Prostate gland (tissue), 2 donors: ENCODE results near the gene BRF1. TPM values are rescaled to one million over a fixed set of nuclear protein-coding genes. Genes with fewer than 3 reads are reported as not detected.

Experiments used
- DNase-seq: peaks from one replicate; pipeline ENCODE4 v3.0.0-alpha.2; 2019; ENCODE audit warnings: low spot score
- H3K27ac ChIP-seq, 2 donors: fragments of 200-600 bp; sonication (generic); 2 replicates each; pipeline ENCODE4 v1.5.1; 2017 to 2019
- H3K27me3 ChIP-seq: fragments of 200-600 bp; sonication (generic); replicated peaks from 2 replicates; pipeline ENCODE4 v1.5.1; 2019; ENCODE audit not compliant: insufficient read depth
- H3K36me3 ChIP-seq, 2 donors: fragments of 200-600 bp; sonication (generic); 1 replicate in 1 of 2; 2 replicates in 1 of 2; pipeline versions ENCODE4 v1.5.1 to v1.8.1; 2017 to 2019
- H3K4me1 ChIP-seq: fragments of 200-600 bp; sonication (generic); replicated peaks from 2 replicates; pipeline ENCODE4 v1.5.1; 2019
- H3K4me3 ChIP-seq, 2 donors: fragments of 200-600 bp; sonication (generic); 2 replicates each; pipeline ENCODE4 v1.5.1; 2017 to 2019
- H3K9me3 ChIP-seq: fragments of 200-600 bp; sonication (generic); 2 replicates; pipeline ENCODE4 v1.5.1; 2017
- POLR2A ChIP-seq: fragments of 450-650 bp; IDR thresholded peaks from one replicate; pipeline ENCODE4 v1.6.1; 2016; ENCODE audit warnings: antibody characterized with exemption, mild to moderate bottlenecking
- POLR2AphosphoS5 ChIP-seq: sonication (generic); formaldehyde crosslinking; IDR thresholded peaks from one replicate; pipeline ENCODE4 v1.6.1; 2017; ENCODE audit warnings: antibody characterized with exemption
- WGBS: methylation state at CpG from one replicate; pipeline ENCODE4 v1.1.5; 2018; 5-methylcytosine and 5-hydroxymethylcytosine counted together
- intact Hi-C: fragments of 100-400 bp; cut with DNase I; formaldehyde crosslinking; loops from one replicate; pipeline ENCODE4 v1.14.2; 2022
- total RNA-seq, 2 donors: library from RNA; depleted of rRNA; stranded (reverse); fragments of >200 nt; gene quantifications; one replicate each; pipeline ENCODE4 v1.1.0, GENCODE V29; 2016
- TF ChIP-seq, protein P1 (sequence below), 4 experiments: fragments of 200-600 bp in 2 of 4; fragments of 450-650 bp in 2 of 4; sonication (generic) in 2 of 4; IDR thresholded peaks; 1 replicate in 3 of 4; 2 replicates in 1 of 4; pipeline ENCODE4 v1.5.1; 2016 to 2019; ENCODE audit warnings: antibody characterized with exemption in 4 of 4, mild to moderate bottlenecking in 2 of 4, moderate library complexity in 2 of 4

BRF1 gene
- total RNA-seq, 2 donors from 2014 or later = 64.9 to 88.9 TPM

- Histone ChIP-seq H3K36me3 (no peaks in the 10 kb centered on the region), H3K9me3 (no peaks in the 10 kb centered on the region), H3K4me1 (no peaks in the 10 kb centered on the region), H3K4me3 (no peak overlapping the region), H3K27me3 (no peaks in the 10 kb centered on the region), H3K27ac (no peak overlapping the region)
- TF ChIP-seq POLR2A (no peak), POLR2AphosphoS5 (no peak)
- TF ChIP-seq, protein P1, sequence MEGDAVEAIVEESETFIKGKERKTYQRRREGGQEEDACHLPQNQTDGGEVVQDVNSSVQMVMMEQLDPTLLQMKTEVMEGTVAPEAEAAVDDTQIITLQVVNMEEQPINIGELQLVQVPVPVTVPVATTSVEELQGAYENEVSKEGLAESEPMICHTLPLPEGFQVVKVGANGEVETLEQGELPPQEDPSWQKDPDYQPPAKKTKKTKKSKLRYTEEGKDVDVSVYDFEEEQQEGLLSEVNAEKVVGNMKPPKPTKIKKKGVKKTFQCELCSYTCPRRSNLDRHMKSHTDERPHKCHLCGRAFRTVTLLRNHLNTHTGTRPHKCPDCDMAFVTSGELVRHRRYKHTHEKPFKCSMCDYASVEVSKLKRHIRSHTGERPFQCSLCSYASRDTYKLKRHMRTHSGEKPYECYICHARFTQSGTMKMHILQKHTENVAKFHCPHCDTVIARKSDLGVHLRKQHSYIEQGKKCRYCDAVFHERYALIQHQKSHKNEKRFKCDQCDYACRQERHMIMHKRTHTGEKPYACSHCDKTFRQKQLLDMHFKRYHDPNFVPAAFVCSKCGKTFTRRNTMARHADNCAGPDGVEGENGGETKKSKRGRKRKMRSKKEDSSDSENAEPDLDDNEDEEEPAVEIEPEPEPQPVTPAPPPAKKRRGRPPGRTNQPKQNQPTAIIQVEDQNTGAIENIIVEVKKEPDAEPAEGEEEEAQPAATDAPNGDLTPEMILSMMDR (IDR thresholded peaks at IDR 0.05) = no peak
- no peak for DNase-seq
- intact Hi-C loops = loop anchor here (10.0 kb wide), 1 partner anchor 114 kb away; no protein-coding TSS in a partner anchor
- 90% methylated on average over 11 of the region's 12 CpGs for WGBS
Measured at GRCh38 chr14:105208738-105209075, 92.1 kb downstream of the BRF1 start.

- WGBS = 90% methylated on average over 25 of the region's 25 CpGs
- H3K9me3 ChIP-seq = no peaks in the 10 kb centered on the region
- TF ChIP-seq, protein P1 (IDR thresholded peaks at IDR 0.05) = no peak
- H3K4me1 ChIP-seq = no peaks in the 10 kb centered on the region
- no peaks in the 10 kb centered on the region for H3K36me3 ChIP-seq
- no peak overlapping the region for H3K4me3 ChIP-seq
- H3K27me3 ChIP-seq = no peaks in the 10 kb centered on the region
- intact Hi-C loops = loop anchor here (10.0 kb wide), 1 partner anchor 113 kb away; no protein-coding TSS in a partner anchor
- no peak for DNase-seq
- H3K27ac ChIP-seq = no peak overlapping the region
Measured at GRCh38 chr14:105207996-105208737, 92.6 kb downstream of the BRF1 start.

DNA sequence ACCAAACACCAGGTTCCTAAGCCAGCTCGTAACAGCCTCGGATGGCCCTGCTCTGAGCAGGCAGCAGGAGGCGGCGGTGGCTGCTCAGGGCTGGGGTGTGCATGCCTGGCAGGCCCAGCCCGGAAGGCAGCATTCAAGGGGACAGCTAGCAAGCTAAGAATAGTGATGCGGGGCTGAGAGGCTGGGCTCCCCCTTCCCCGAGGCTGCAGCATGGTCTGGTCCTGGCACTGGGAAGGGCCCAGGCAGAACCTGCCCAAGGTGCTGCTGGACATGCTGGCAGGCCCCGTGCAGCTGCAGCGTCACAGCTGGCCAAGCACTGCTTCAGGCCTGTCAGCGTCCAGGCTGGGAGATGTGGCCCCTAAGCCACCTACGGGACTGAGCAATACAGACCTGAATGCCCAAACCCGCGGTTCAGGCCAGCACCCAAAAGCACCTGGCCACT lies 93.3 kb downstream of the BRF1 start:
- no peaks in the 10 kb centered on the region for H3K27me3 ChIP-seq
- H3K4me3 ChIP-seq = no peak overlapping the region
- intact Hi-C loops = loop anchor here (10.0 kb wide), 1 partner anchor 113 kb away; no protein-coding TSS in a partner anchor
- no peaks in the 10 kb centered on the region for H3K4me1 ChIP-seq
- no peak for TF ChIP-seq POLR2A
- TF ChIP-seq POLR2AphosphoS5 = no peak
- TF ChIP-seq, protein P1 (IDR thresholded peaks at IDR 0.05) = no peak
- H3K9me3 ChIP-seq = no peaks in the 10 kb centered on the region
- DNase-seq = no peak
- H3K27ac ChIP-seq = no peak overlapping the region
- 81% methylated on average over 9 of the region's 13 CpGs for WGBS
- H3K36me3 ChIP-seq = no peaks in the 10 kb centered on the region

DNA sequence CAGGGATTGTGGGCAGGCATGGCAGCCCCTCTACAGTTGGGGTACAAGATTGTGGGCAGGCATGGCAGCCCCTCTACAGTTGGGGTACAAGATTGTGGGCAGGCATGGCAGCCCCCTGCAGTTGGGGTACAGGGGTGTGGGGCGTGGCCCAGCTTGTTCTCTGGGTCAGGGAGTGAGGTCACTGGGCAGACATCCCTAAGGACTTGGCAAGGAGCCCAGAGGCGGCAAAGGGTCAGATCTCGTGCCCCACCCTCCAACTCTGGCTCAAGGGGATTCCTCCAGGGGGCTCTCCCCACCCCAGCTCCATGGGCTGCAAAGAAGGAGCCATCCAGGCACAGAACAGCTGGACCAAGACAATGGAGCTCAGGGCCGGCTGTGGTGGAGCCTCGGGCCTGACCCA lies 93.9 kb downstream of the BRF1 start:
- 56% methylated on average over 5 of the region's 5 CpGs for WGBS
- DNase-seq = no peak

More for the DNA sequence above, 93.9 kb downstream of the BRF1 start:
- Histone ChIP-seq H3K9me3 (no peaks in the 10 kb centered on the region), H3K36me3 (no peaks in the 10 kb centered on the region), H3K4me1 (no peaks in the 10 kb centered on the region), H3K27me3 (no peaks in the 10 kb centered on the region), H3K4me3 (no peak overlapping the region), H3K27ac (no peak overlapping the region)
- TF ChIP-seq POLR2AphosphoS5 = no peak
- TF ChIP-seq POLR2A = no peak
- TF ChIP-seq, protein P1 (IDR thresholded peaks at IDR 0.05) = no peak
- intact Hi-C loops = loop anchor here (10.0 kb wide), 1 partner anchor 112 kb away; no protein-coding TSS in a partner anchor
